Uterus (tissue), 4 donors: Measurements from ENCODE around the gene RGL1. TPM values are rescaled to one million over a fixed set of nuclear protein-coding genes. Genes with fewer than 3 reads are reported as not detected.
A peak's percentile ranks its signal among the peaks of the same experiment; 100 is the strongest.

Experiments used
- DNase-seq, 2 donors: peaks; one replicate each; pipeline ENCODE4 v3.0.0-alpha.2; 2019 to 2020
- H3K27ac ChIP-seq, 2 donors: fragments of 200-600 bp; sonication (generic); 1 replicate in 1 of 2; 2 replicates in 1 of 2; pipeline ENCODE4 v1.5.1; 2016 to 2018
- H3K27me3 ChIP-seq, 2 donors: fragments of 200-600 bp; sonication (generic); one replicate each; pipeline ENCODE4 v1.5.1; 2018 to 2019; ENCODE audit warnings: control low read depth in 1 of 2
- H3K36me3 ChIP-seq, 2 donors: fragments of 200-600 bp; sonication (generic); one replicate each; pipeline ENCODE4 v1.5.1; 2019; ENCODE audit warnings: control low read depth in 1 of 2
- H3K4me1 ChIP-seq, 2 donors: fragments of 200-600 bp; sonication (generic); one replicate each; pipeline ENCODE4 v1.5.1; 2018 to 2019; ENCODE audit warnings: control low read depth in 1 of 2
- H3K4me3 ChIP-seq, 2 donors: fragments of 200-600 bp; sonication (generic); 1 replicate in 1 of 2; 2 replicates in 1 of 2; pipeline ENCODE4 v1.5.1; 2018 to 2019; ENCODE audit warnings: mild to moderate bottlenecking in 1 of 2
- H3K9me3 ChIP-seq, 2 donors: fragments of 200-600 bp; sonication (generic); one replicate each; pipeline ENCODE4 v1.5.1; 2019; ENCODE audit warnings: control low read depth in 1 of 2
- CTCF ChIP-seq, 4 experiments: fragments of 200-600 bp in 2 of 4; fragments of 450-650 bp in 2 of 4; sonication (generic) in 2 of 4; IDR thresholded peaks; one replicate each; pipeline ENCODE4 v1.5.1; 2016 to 2019; ENCODE audit warnings: antibody characterized with exemption in 4 of 4, mild to moderate bottlenecking in 2 of 4, moderate library complexity in 1 of 4
- POLR2A ChIP-seq, 2 donors: fragments of 450-650 bp; IDR thresholded peaks; one replicate each; pipeline ENCODE4 v1.6.1; 2016; ENCODE audit warnings: antibody characterized with exemption in 2 of 2, mild to moderate bottlenecking in 1 of 2, moderate library complexity in 1 of 2
- intact Hi-C: fragments of 100-400 bp; cut with DNase I; formaldehyde crosslinking; loops from one replicate; pipeline ENCODE4 v1.15.1; 2023; ENCODE audit warnings: low total_unique reads
- total RNA-seq, 4 donors: library from RNA; depleted of rRNA in 3 of 4; stranded (reverse); fragments of >200 nt in 3 of 4; gene quantifications; one replicate each; pipeline versions ENCODE4 v1.1.0 to v1.2.4, GENCODE V29; 2014 to 2023
- donor health status: DM: yes; HTN: yes; CAD: no.

Gene RGL1
- total RNA-seq, 4 donors from 2014 or later, result 6.9 to 92.9 (median 16.3) TPM

DNA sequence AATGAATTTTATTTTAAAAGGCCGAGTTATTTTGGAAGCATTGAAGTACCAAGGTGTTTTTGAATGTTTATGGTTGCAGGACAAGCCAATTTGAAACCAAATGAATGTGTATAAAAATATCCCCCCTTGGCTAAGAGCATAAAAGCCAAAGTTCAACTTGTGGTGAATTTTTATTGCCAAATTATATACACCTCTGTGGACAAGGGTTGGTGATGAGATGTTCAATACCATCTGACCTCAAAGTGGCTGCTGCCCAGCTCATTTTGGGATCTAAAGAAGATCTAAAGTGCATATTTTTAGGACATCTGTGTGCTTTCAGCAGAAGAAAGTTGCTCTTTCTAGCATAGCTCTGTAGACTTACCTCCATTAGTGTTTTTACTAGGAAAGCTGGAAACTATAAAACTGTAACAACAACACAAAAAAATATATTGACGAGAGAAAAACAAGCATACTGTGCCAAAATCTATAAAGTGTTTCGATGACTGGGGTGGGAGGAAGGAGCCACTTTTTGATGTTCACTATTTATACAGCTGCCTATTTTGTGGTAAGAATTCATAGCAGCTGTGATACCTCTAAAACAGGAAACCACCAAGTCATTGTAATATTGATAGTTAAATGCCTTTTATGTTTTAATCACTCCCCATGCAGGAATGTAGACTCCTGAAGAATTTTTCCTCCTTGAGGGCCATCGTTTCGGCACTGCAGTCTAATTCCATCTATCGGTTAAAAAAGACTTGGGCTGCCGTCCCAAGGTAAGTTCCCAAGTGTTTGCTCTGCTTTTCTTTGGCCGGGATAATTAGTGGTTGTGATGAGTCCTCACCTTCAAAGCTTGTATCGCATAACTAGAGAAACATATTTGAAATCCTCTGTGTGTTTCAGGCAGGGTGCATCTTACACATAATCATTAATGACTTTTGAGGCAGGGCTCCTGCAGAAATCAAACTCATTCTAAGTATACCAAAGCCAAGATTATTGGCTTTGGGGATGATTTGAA, 83.2 kb downstream of the RGL1 start:
- DNase-seq, result no peak
- H3K4me3 ChIP-seq, result no peak overlapping the region
- no peaks in the 10 kb centered on the region for H3K36me3 ChIP-seq
- H3K27me3 ChIP-seq, result no peaks in the 10 kb centered on the region
- TF ChIP-seq POLR2A (IDR thresholded peaks at IDR 0.05), result no peak
- no peak for TF ChIP-seq CTCF (IDR thresholded peaks at IDR 0.05)
- intact Hi-C loops, result no loop called here
- peak overlapping the region; percentile 72 to 74 for H3K27ac ChIP-seq
- H3K9me3 ChIP-seq, result no peaks in the 10 kb centered on the region
- H3K4me1 ChIP-seq, result no peaks in the 10 kb centered on the region

GRCh38 chr1:183889095-183889494, 84.2 kb downstream of the RGL1 start:
- H3K4me1 ChIP-seq, result no peaks in the 10 kb centered on the region
- H3K9me3 ChIP-seq, result no peaks in the 10 kb centered on the region
- intact Hi-C loops, result no loop called here
- DNase-seq, result no peak
- no peaks in the 10 kb centered on the region for H3K36me3 ChIP-seq
- no peaks in the 10 kb centered on the region for H3K27me3 ChIP-seq
- no peak overlapping the region for H3K4me3 ChIP-seq
- no peak overlapping the region for H3K27ac ChIP-seq
- TF ChIP-seq POLR2A (IDR thresholded peaks at IDR 0.05) (no peak), CTCF (IDR thresholded peaks at IDR 0.05) (no peak)

GRCh38 chr1:183891158-183891856, 86.4 kb downstream of the RGL1 start:
- no peaks in the 10 kb centered on the region for H3K4me1 ChIP-seq
- H3K4me3 ChIP-seq, result no peak overlapping the region
- intact Hi-C loops, result no loop called here
- H3K27me3 ChIP-seq, result no peaks in the 10 kb centered on the region
- H3K36me3 ChIP-seq, result no peaks in the 10 kb centered on the region
- DNase-seq, result no peak
- TF ChIP-seq POLR2A (IDR thresholded peaks at IDR 0.05) (no peak), CTCF (IDR thresholded peaks at IDR 0.05) (no peak)
- no peak overlapping the region for H3K27ac ChIP-seq
- no peaks in the 10 kb centered on the region for H3K9me3 ChIP-seq

- no peaks in the 10 kb centered on the region for H3K27me3 ChIP-seq
- intact Hi-C loops, result no loop called here
- H3K36me3 ChIP-seq, result no peaks in the 10 kb centered on the region
- no peak for DNase-seq
- no peak overlapping the region for H3K4me3 ChIP-seq
- H3K9me3 ChIP-seq, result no peaks in the 10 kb centered on the region
- H3K4me1 ChIP-seq, result no peaks in the 10 kb centered on the region
- no peak overlapping the region for H3K27ac ChIP-seq
- TF ChIP-seq POLR2A (IDR thresholded peaks at IDR 0.05) (no peak), CTCF (IDR thresholded peaks at IDR 0.05) (no peak)
These were observed 87.5 kb downstream of the RGL1 start for GRCh38 chr1:183892351-183892793.
